HL-60 (cell line): ENCODE measurements around the gene RBM43.

ENCODE experiments used
- DNase-seq, 2 experiments: peaks; one replicate each; pipeline ENCODE4 v3.0.0-alpha.2; 2010 to 2020; ENCODE audit warnings: low read depth in 1 of 2, low spot score in 1 of 2
- H3K27ac ChIP-seq: fragments of 250-450 bp; sonication (Bioruptor Pico); replicated peaks from 2 replicates; pipeline ENCODE4 v1.5.1; 2020; ENCODE audit warnings: mild to moderate bottlenecking, moderate library complexity
- H3K27me3 ChIP-seq: fragments of 250-450 bp; sonication (Bioruptor Pico); 2 replicates; pipeline ENCODE4 v1.5.1; 2021; ENCODE audit warnings: mild to moderate bottlenecking, moderate library complexity; ENCODE audit not compliant: insufficient read depth, poor library complexity, severe bottlenecking
- H3K4me3 ChIP-seq: replicated peaks from 2 replicates; pipeline ENCODE4 v1.5.1; 2011; ENCODE audit warnings: mild to moderate bottlenecking, control low read depth, low read length; ENCODE audit not compliant: insufficient read depth
- CTCF ChIP-seq: IDR thresholded peaks from one replicate; pipeline ENCODE4 v1.5.1; 2011; ENCODE audit warnings: low read length, control low read depth, inconsistent platforms; ENCODE audit not compliant: insufficient read depth
- GABPA ChIP-seq: IDR thresholded peaks from 2 replicates; pipeline ENCODE4 v1.6.1; 2012; ENCODE audit warnings: low read depth
- POLR2AphosphoS5 ChIP-seq: IDR thresholded peaks from 2 replicates; pipeline ENCODE4 v1.6.1; 2012; ENCODE audit warnings: low read depth
- REST ChIP-seq: IDR thresholded peaks from 2 replicates; pipeline ENCODE4 v1.6.1; 2012; ENCODE audit warnings: low read depth; ENCODE audit not compliant: insufficient replicate concordance
- SPI1 ChIP-seq: IDR thresholded peaks from 2 replicates; pipeline ENCODE4 v1.6.1; 2012; ENCODE audit warnings: low read depth, mild to moderate bottlenecking, borderline replicate concordance

The RBM43 gene

GRCh38 chr2:151252646-151253045, 9.0 kb downstream of the RBM43 start:
- no peak overlapping the region for H3K27ac ChIP-seq
- TF ChIP-seq GABPA (no peak), SPI1 (no peak), CTCF (no peak), POLR2AphosphoS5 (no peak), REST (no peak)
- no peak for DNase-seq
- H3K27me3 ChIP-seq, result no peaks in the 10 kb centered on the region
- no peak overlapping the region for H3K4me3 ChIP-seq

- no peak overlapping the region for H3K27ac ChIP-seq
- no peak for DNase-seq
- TF ChIP-seq REST, result no peak
- no peak for TF ChIP-seq POLR2AphosphoS5
- no peak for TF ChIP-seq SPI1
- no peak for TF ChIP-seq GABPA
- TF ChIP-seq CTCF, result no peak
- no peaks in the 10 kb centered on the region for H3K27me3 ChIP-seq
- H3K4me3 ChIP-seq, result no peak overlapping the region
Observed at GRCh38 chr2:151251012-151251411, 10.7 kb downstream of the RBM43 start.

GRCh38 chr2:151247432-151247831, 14.2 kb downstream of the RBM43 start:
- TF ChIP-seq POLR2AphosphoS5 (no peak), CTCF (no peak), SPI1 (no peak), REST (no peak)
- Histone ChIP-seq H3K4me3 (no peak overlapping the region), H3K27me3 (no peaks in the 10 kb centered on the region), H3K27ac (no peak overlapping the region)
- DNase-seq, result no peak
